ENCODE results near the gene APRT.

DNA sequence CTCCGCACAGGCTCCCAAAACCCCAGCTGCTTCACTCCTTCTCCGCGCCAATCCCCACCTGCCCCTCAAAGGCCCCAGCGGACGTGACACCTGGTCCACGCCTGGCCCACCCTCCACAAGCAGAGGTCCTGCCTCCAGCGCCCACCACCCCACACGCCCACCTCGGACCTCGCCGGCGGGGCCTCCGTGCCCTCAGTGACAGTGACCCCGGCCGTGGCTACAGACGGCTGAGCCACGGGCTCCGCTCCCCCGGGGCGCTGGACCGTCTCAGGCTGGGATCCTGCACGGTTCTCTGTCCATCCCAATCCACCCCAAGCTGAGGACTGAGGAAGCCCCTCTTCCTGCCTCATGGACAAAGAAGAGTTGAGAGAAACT is 51.8 kb downstream of the APRT start:
- TF ChIP-seq, protein P1, sequence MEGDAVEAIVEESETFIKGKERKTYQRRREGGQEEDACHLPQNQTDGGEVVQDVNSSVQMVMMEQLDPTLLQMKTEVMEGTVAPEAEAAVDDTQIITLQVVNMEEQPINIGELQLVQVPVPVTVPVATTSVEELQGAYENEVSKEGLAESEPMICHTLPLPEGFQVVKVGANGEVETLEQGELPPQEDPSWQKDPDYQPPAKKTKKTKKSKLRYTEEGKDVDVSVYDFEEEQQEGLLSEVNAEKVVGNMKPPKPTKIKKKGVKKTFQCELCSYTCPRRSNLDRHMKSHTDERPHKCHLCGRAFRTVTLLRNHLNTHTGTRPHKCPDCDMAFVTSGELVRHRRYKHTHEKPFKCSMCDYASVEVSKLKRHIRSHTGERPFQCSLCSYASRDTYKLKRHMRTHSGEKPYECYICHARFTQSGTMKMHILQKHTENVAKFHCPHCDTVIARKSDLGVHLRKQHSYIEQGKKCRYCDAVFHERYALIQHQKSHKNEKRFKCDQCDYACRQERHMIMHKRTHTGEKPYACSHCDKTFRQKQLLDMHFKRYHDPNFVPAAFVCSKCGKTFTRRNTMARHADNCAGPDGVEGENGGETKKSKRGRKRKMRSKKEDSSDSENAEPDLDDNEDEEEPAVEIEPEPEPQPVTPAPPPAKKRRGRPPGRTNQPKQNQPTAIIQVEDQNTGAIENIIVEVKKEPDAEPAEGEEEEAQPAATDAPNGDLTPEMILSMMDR (IDR thresholded peaks at IDR 0.05): no peak
- no peak for TF ChIP-seq POLR2A (IDR thresholded peaks at IDR 0.05)
- TF ChIP-seq EP300 (IDR thresholded peaks at IDR 0.05): no peak
